Panc1 (cell line): Measurements from ENCODE around the gene AFDN. TPM values are rescaled to one million over a fixed set of nuclear protein-coding genes. Genes with fewer than 3 reads are reported as not detected.

Experiments
- ATAC-seq: fragments of 200-7000 bp; cut with Tn5 transposase; 2 replicates; pipeline ENCODE4 v1.9.1; 2020; ENCODE audit warnings: mild to moderate bottlenecking, moderate library complexity
- BruUV-seq: library from RNA; stranded (reverse); fragments of 400-500 nt; replicated peaks from 2 replicates; lab custom pipeline; 2021; lab: Mats Ljungman, UMichigan
- CTCF ChIA-PET: fragments of 300-600 bp; sonication (Branson Sonifier 250); formaldehyde crosslinking; loops from one replicate; lab custom pipeline; 2022; ENCODE audit warnings: antibody characterized with exemption; lab: Charles Lee
- POLR2A ChIA-PET: fragments of 300-600 bp; sonication (Branson Sonifier 250); formaldehyde crosslinking; loops from one replicate; lab custom pipeline; 2022; ENCODE audit warnings: antibody characterized with exemption; lab: Charles Lee
- DNase-seq: peaks from one replicate; pipeline ENCODE4 v3.0.0-alpha.2; 2010; ENCODE audit warnings: low read depth, low spot score
- H3K27ac ChIP-seq: 2 replicates; pipeline ENCODE4 v1.5.1; 2011; ENCODE audit warnings: mild to moderate bottlenecking, low read length, inconsistent platforms
- H3K27me3 ChIP-seq: fragments of 200-500 bp; sonication (Bioruptor generic); 2 replicates; pipeline ENCODE4 v1.6.0; 2014; ENCODE audit warnings: low read length, inconsistent platforms; ENCODE audit not compliant: control insufficient read depth, insufficient read depth
- H3K36me3 ChIP-seq: fragments of 200-500 bp; sonication (Bioruptor generic); 2 replicates; pipeline ENCODE4 v1.5.1; 2014; ENCODE audit warnings: inconsistent platforms, mild to moderate bottlenecking, low read length, moderate library complexity; ENCODE audit not compliant: control insufficient read depth, insufficient read depth
- H3K4me1 ChIP-seq: 2 replicates; pipeline ENCODE4 v1.5.1; 2011; ENCODE audit warnings: inconsistent platforms, mild to moderate bottlenecking, low read length, moderate library complexity; ENCODE audit not compliant: control insufficient read depth, insufficient read depth
- H3K4me3 ChIP-seq, 2 experiments: 2 replicates each; pipeline ENCODE4 v1.5.1; 2011 to 2012; ENCODE audit warnings: low read depth in 2 of 2, low read length in 2 of 2, mild to moderate bottlenecking in 2 of 2, inconsistent platforms in 1 of 2, moderate library complexity in 1 of 2
- H3K9me3 ChIP-seq: fragments of 200-500 bp; sonication (Bioruptor generic); 2 replicates; pipeline ENCODE4 v1.5.1; 2014; ENCODE audit warnings: low read depth, mild to moderate bottlenecking, inconsistent platforms, low read length, moderate library complexity; ENCODE audit not compliant: control insufficient read depth, insufficient read depth
- POLR2AphosphoS5 ChIP-seq: IDR thresholded peaks from 2 replicates; pipeline ENCODE4 v1.6.1; 2012; ENCODE audit warnings: mild to moderate bottlenecking, low read depth, low read length, moderate library complexity
- TCF7L2 ChIP-seq: IDR thresholded peaks from 2 replicates; pipeline ENCODE4 v1.6.1; 2011; ENCODE audit warnings: mild to moderate bottlenecking, low read depth, low read length, inconsistent platforms
- in situ Hi-C: cut with HindIII; loops from 2 replicates; pipeline ENCODE4 v1.10.0; 2016; ENCODE audit warnings: low sequenced_read_pairs, low pct_unique_long_range_greater_than_20kb
- intact Hi-C: fragments of 100-400 bp; cut with micrococcal nuclease; formaldehyde crosslinking; loops from one replicate; pipeline ENCODE4 v1.10.0; 2022; ENCODE audit not compliant: unreplicated experiment
- total RNA-seq: library from RNA; stranded (reverse); gene quantifications from one replicate; pipeline ENCODE4 v1.2.1, GENCODE V29; 2021; ENCODE audit not compliant: unreplicated experiment
- TF ChIP-seq, protein P1 (sequence below), 2 experiments: IDR thresholded peaks; 2 replicates each; pipeline ENCODE4 v1.6.1; 2011 to 2012; ENCODE audit warnings: low read depth in 2 of 2, control low read depth in 1 of 2, low read length in 1 of 2, mild to moderate bottlenecking in 1 of 2, moderate library complexity in 1 of 2; ENCODE audit not compliant: insufficient read depth in 1 of 2
- TF ChIP-seq, protein P2 (sequence below): fragments of 450-650 bp; IDR thresholded peaks from 2 replicates; pipeline ENCODE4 v1.5.1; 2017; ENCODE audit warnings: mild to moderate bottlenecking

Gene AFDN
- total RNA-seq, 1 experiment from 2014 or later = 143 TPM

DNA sequence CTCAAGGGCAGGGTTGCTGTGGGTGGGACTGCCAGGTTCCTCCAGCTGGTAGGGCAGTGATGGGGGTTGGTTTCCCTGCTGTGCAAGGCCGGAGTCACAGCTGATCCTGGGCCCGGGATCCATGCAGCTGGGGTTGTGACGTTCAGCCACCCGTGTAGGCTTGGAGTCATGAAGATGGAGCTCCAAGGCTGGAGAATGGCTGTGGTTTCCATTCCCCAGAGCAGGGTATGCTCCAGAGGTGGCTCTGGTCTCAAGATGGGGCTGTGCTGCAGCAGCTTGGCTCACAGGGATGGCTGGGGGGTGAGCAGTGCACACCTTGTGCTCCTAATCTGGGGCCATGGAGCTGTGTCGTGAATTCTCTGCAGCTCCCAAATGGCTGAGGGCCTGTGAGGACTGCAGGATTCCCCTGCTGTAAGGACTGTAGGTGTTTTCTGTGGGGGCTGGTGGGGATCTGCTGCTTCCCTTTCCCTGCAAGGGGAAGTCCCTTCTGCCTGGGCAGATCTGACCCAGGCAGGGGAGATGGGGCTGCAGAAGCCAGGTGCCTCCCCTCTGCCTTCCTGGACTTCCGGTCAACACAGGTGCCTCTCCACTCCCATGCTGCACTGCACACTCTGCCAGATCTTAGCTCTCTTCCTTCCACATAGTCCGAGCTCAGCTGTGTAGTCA lies 186.7 kb downstream of the AFDN start:
- TF ChIP-seq POLR2AphosphoS5 (no peak), TCF7L2 (no peak)
- TF ChIP-seq, protein P1, sequence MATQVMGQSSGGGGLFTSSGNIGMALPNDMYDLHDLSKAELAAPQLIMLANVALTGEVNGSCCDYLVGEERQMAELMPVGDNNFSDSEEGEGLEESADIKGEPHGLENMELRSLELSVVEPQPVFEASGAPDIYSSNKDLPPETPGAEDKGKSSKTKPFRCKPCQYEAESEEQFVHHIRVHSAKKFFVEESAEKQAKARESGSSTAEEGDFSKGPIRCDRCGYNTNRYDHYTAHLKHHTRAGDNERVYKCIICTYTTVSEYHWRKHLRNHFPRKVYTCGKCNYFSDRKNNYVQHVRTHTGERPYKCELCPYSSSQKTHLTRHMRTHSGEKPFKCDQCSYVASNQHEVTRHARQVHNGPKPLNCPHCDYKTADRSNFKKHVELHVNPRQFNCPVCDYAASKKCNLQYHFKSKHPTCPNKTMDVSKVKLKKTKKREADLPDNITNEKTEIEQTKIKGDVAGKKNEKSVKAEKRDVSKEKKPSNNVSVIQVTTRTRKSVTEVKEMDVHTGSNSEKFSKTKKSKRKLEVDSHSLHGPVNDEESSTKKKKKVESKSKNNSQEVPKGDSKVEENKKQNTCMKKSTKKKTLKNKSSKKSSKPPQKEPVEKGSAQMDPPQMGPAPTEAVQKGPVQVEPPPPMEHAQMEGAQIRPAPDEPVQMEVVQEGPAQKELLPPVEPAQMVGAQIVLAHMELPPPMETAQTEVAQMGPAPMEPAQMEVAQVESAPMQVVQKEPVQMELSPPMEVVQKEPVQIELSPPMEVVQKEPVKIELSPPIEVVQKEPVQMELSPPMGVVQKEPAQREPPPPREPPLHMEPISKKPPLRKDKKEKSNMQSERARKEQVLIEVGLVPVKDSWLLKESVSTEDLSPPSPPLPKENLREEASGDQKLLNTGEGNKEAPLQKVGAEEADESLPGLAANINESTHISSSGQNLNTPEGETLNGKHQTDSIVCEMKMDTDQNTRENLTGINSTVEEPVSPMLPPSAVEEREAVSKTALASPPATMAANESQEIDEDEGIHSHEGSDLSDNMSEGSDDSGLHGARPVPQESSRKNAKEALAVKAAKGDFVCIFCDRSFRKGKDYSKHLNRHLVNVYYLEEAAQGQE (IDR thresholded peaks at IDR 0.05; ENCODE audit: insufficient read depth in 1 of 2, low read depth in 2 of 2, low read length in 1 of 2) = no peak
- TF ChIP-seq, protein P2, sequence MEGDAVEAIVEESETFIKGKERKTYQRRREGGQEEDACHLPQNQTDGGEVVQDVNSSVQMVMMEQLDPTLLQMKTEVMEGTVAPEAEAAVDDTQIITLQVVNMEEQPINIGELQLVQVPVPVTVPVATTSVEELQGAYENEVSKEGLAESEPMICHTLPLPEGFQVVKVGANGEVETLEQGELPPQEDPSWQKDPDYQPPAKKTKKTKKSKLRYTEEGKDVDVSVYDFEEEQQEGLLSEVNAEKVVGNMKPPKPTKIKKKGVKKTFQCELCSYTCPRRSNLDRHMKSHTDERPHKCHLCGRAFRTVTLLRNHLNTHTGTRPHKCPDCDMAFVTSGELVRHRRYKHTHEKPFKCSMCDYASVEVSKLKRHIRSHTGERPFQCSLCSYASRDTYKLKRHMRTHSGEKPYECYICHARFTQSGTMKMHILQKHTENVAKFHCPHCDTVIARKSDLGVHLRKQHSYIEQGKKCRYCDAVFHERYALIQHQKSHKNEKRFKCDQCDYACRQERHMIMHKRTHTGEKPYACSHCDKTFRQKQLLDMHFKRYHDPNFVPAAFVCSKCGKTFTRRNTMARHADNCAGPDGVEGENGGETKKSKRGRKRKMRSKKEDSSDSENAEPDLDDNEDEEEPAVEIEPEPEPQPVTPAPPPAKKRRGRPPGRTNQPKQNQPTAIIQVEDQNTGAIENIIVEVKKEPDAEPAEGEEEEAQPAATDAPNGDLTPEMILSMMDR = no peak
- DNase-seq (no peak), ATAC-seq (peak; percentile 68)
- Histone ChIP-seq H3K9me3 (peaks cover 20% of the 10 kb centered on the region), H3K27me3 (no peaks in the 10 kb centered on the region), H3K27ac (no peak overlapping the region), H3K4me3 (no peak overlapping the region), H3K4me1 (peaks cover under 1% of the 10 kb centered on the region; the same call in 1 of the 2 replicates), H3K36me3 (no peaks in the 10 kb centered on the region)
- no TSS peak for BruUV-seq
- ChIA-PET POLR2A (no interaction called here), CTCF (no interaction called here)
- in situ Hi-C loops = no loop called here
- intact Hi-C loops = no loop called here

DNA sequence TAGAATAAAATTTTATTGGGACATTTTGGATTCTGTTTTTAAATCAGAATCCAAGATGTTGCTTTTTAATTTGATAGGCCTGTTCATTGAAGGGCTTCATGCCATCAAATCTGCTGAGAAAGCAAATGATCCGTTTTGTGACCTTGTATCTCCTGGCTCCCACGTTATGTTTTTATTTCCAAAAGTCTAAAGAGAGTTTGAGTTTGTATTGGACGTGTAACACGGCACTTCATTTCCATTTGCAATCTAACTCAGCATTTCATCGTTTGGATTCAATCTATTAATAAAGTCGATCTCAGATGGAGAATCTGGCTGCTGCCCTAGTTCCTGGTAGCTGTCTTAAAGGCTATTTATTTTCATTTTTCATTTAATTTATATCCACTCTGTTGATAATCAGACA lies 187.7 kb downstream of the AFDN start:
- H3K9me3 ChIP-seq = peaks cover 20% of the 10 kb centered on the region
- TF ChIP-seq, protein P2 = no peak
- TF ChIP-seq, protein P1 (IDR thresholded peaks at IDR 0.05; ENCODE audit: insufficient read depth in 1 of 2, low read depth in 2 of 2, low read length in 1 of 2) = no peak
- POLR2A ChIA-PET = interaction anchor here (0.6 kb wide), 1 partner anchor 19 kb away, joined by 5 read pairs; no protein-coding TSS in a partner anchor
- DNase-seq (no peak), ATAC-seq (no peak)
- in situ Hi-C loops (no loop called here), intact Hi-C loops (no loop called here)
- H3K4me3 ChIP-seq = no peak overlapping the region
- H3K36me3 ChIP-seq = no peaks in the 10 kb centered on the region
- no TSS peak for BruUV-seq
- H3K4me1 ChIP-seq = no peaks in the 10 kb centered on the region
- no peak overlapping the region for H3K27ac ChIP-seq
- H3K27me3 ChIP-seq = no peaks in the 10 kb centered on the region
- CTCF ChIA-PET = no interaction called here
